OCI-LY7 (cell line): Measurements from ENCODE around the gene ALAS2. TPM values are rescaled to one million over a fixed set of nuclear protein-coding genes. Genes with fewer than 3 reads are reported as not detected.

Source experiments
- BruUV-seq: library from RNA; stranded (reverse); fragments of 400-500 nt; replicated peaks from 2 replicates; lab custom pipeline; 2021; lab: Mats Ljungman, UMichigan
- CTCF ChIA-PET: fragments of 300-600 bp; sonication (Branson Sonifier 250); formaldehyde crosslinking; loops from one replicate; lab custom pipeline; 2022; ENCODE audit warnings: antibody characterized with exemption; ENCODE audit not compliant: unreplicated experiment; lab: Charles Lee
- POLR2A ChIA-PET: fragments of 300-600 bp; sonication (Branson Sonifier 250); formaldehyde crosslinking; loops from one replicate; lab custom pipeline; 2022; ENCODE audit warnings: antibody characterized with exemption; lab: Charles Lee
- DNase-seq: peaks from one replicate; pipeline ENCODE4 v3.0.0-alpha.2; 2015; ENCODE audit warnings: low spot score
- H2AFZ ChIP-seq: fragments of 200-600 bp; sonication (generic), shearing (Covaris generic); 2 replicates; pipeline ENCODE4 v1.6.1; 2014; ENCODE audit warnings: mild to moderate bottlenecking, antibody characterized with exemption, low read length, moderate library complexity
- H3K27ac ChIP-seq: fragments of 200-600 bp; sonication (generic); 2 replicates; pipeline ENCODE4 v1.5.1; 2014; ENCODE audit warnings: mixed run types, low read depth, mild to moderate bottlenecking, moderate library complexity, low read length, inconsistent platforms; ENCODE audit not compliant: poor library complexity, severe bottlenecking
- H3K36me3 ChIP-seq: fragments of 200-600 bp; sonication (generic); 2 replicates; pipeline ENCODE4 v1.6.1; 2014; ENCODE audit warnings: mild to moderate bottlenecking, antibody characterized with exemption, low read length, moderate library complexity, mixed read lengths; ENCODE audit not compliant: insufficient read depth
- H3K4me1 ChIP-seq: fragments of 200-600 bp; sonication (generic); 2 replicates; pipeline ENCODE4 v1.5.1; 2014; ENCODE audit warnings: mild to moderate bottlenecking, low read length; ENCODE audit not compliant: insufficient read depth, poor library complexity, severe bottlenecking
- H3K4me2 ChIP-seq: fragments of 200-600 bp; sonication (generic); 2 replicates; pipeline ENCODE4 v1.6.1; 2014; ENCODE audit warnings: mild to moderate bottlenecking, low read length
- H3K4me3 ChIP-seq: fragments of 200-600 bp; sonication (generic); 2 replicates; pipeline ENCODE4 v1.5.1; 2014; ENCODE audit warnings: mild to moderate bottlenecking, low read depth, low read length; ENCODE audit not compliant: poor library complexity, severe bottlenecking
- H3K79me2 ChIP-seq: fragments of 200-600 bp; sonication (generic); 2 replicates; pipeline ENCODE4 v1.6.1; 2016; ENCODE audit warnings: low read depth, mild to moderate bottlenecking, low read length, moderate library complexity, mixed read lengths; ENCODE audit not compliant: insufficient read depth
- H3K9me2 ChIP-seq: fragments of 200-600 bp; sonication (generic); 2 replicates; pipeline ENCODE4 v1.6.1; 2016; ENCODE audit warnings: mild to moderate bottlenecking, low read length, mixed read lengths; ENCODE audit not compliant: insufficient read depth
- H3K9me3 ChIP-seq: fragments of 200-600 bp; sonication (generic); 2 replicates; pipeline ENCODE4 v1.6.1; 2014; ENCODE audit warnings: mild to moderate bottlenecking, mixed run types, low read length, mixed read lengths
- H4K20me1 ChIP-seq: fragments of 200-600 bp; sonication (generic); 2 replicates; pipeline ENCODE4 v1.6.1; 2014; ENCODE audit warnings: mild to moderate bottlenecking, antibody characterized with exemption, low read length, moderate library complexity, mixed read lengths; ENCODE audit not compliant: insufficient read depth
- CTCF ChIP-seq: fragments of 200-600 bp; sonication (generic); conservative IDR thresholded peaks from 2 replicates; pipeline ENCODE4 v1.5.1; 2014; ENCODE audit warnings: mild to moderate bottlenecking, antibody characterized with exemption, low read length, moderate library complexity, mixed read lengths
- EZH2phosphoT487 ChIP-seq: fragments of 200-600 bp; sonication (generic); IDR thresholded peaks from 2 replicates; pipeline ENCODE4 v1.6.1; 2018; ENCODE audit warnings: low read depth, borderline replicate concordance, mild to moderate bottlenecking, mixed run types, antibody characterized with exemption, low read length, moderate library complexity, mixed read lengths
- intact Hi-C: fragments of 100-400 bp; cut with micrococcal nuclease; formaldehyde crosslinking; loops from one replicate; pipeline ENCODE4 v1.10.0; 2022; ENCODE audit not compliant: unreplicated experiment
- total RNA-seq, 2 experiments: library from RNA; depleted of rRNA in 1 of 2; stranded (reverse); fragments of >200 nt in 1 of 2; shearing (Covaris generic) in 1 of 2; gene quantifications; 2 replicates each; pipeline ENCODE4 v1.2.3, GENCODE V29; 2014 to 2022

Gene ALAS2
- total RNA-seq, 2 experiments from 2014 or later = not detected

GRCh38 chrX:55008571-55009358 lies 22.0 kb downstream of the ALAS2 start:
- peaks cover 37% of the 10 kb centered on the region for H3K36me3 ChIP-seq
- no peaks in the 10 kb centered on the region for H3K9me3 ChIP-seq
- ChIA-PET CTCF (no interaction called here), POLR2A (interaction anchor here (0.7 to 2.7 kb wide), 2 partner anchors 9 to 304 kb away, joined by 3 to 12 read pairs; partner anchors contain the start of gene APEX2)
- TF ChIP-seq CTCF (no peak), EZH2phosphoT487 (no peak)
- H3K4me3 ChIP-seq = no peak overlapping the region
- no TSS peak for BruUV-seq
- intact Hi-C loops = no loop called here
- no peaks in the 10 kb centered on the region for H3K4me1 ChIP-seq
- no peak overlapping the region for H2AFZ ChIP-seq
- no peaks in the 10 kb centered on the region for H3K79me2 ChIP-seq
- H3K27ac ChIP-seq = no peak overlapping the region
- H3K4me2 ChIP-seq = no peak overlapping the region
- H3K9me2 ChIP-seq = no peaks in the 10 kb centered on the region
- no peak for DNase-seq
- no peaks in the 10 kb centered on the region for H4K20me1 ChIP-seq

- ChIA-PET POLR2A (interaction anchor here (0.7 to 2.7 kb wide), 2 partner anchors 7 to 303 kb away, joined by 3 to 12 read pairs; partner anchors contain the start of gene APEX2), CTCF (no interaction called here)
- intact Hi-C loops = no loop called here
- H3K4me3 ChIP-seq = no peak overlapping the region
- TF ChIP-seq CTCF = no peak
- H3K9me3 ChIP-seq = no peaks in the 10 kb centered on the region
- no peaks in the 10 kb centered on the region for H4K20me1 ChIP-seq
- H3K36me3 ChIP-seq = peaks cover 48% of the 10 kb centered on the region
- no peak overlapping the region for H3K4me2 ChIP-seq
- BruUV-seq = no TSS peak
- no peaks in the 10 kb centered on the region for H3K79me2 ChIP-seq
- no peak overlapping the region for H2AFZ ChIP-seq
- no peaks in the 10 kb centered on the region for H3K4me1 ChIP-seq
- no peak overlapping the region for H3K27ac ChIP-seq
- DNase-seq = no peak
- H3K9me2 ChIP-seq = no peaks in the 10 kb centered on the region
Observed at GRCh38 chrX:55007656-55008055, 23.1 kb downstream of the ALAS2 start.
